Measurements from ENCODE around the gene SLC13A2. TPM values are rescaled to one million over a fixed set of nuclear protein-coding genes. Genes with fewer than 3 reads are reported as not detected.

Gene SLC13A2
- total and polyA plus RNA-seq, 2 of the 4 experiments (the other 2 are of a cell fraction), result not detected

GRCh38 chr17:28477928-28478327 is 4.5 kb downstream of the SLC13A2 start:
- Histone ChIP-seq H2AK5ac (ENCODE audit: low read depth, low read length) (no peak overlapping the region), H2BK120ac (ENCODE audit: low read depth, low read length) (no peak overlapping the region), H2AK9ac (replicated peaks; ENCODE audit: low read depth, low read length, poor library complexity) (no peak overlapping the region), H3K4ac (ENCODE audit: low read depth, low read length) (no peak overlapping the region), H2BK20ac (ENCODE audit: low read depth, low read length) (no peak overlapping the region), H4K5ac (ENCODE audit: low read depth, low read length) (no peak overlapping the region), H3K4me3 (ENCODE audit: insufficient read depth, low read depth, low read length) (no peak overlapping the region), H3K18ac (ENCODE audit: low read depth, low read length) (no peak overlapping the region), H3K14ac (replicated peaks; ENCODE audit: low read depth, low read length) (no peak overlapping the region), H3K9me1 (ENCODE audit: insufficient read depth, low read length) (no peaks in the 10 kb centered on the region), H3K27ac (ENCODE audit: insufficient read depth, low read length) (no peak overlapping the region), H3K56ac (ENCODE audit: extremely low read depth, insufficient read depth, low read length) (no peak overlapping the region), H2BK5ac (ENCODE audit: low read depth, low read length, poor library complexity, severe bottlenecking) (no peak overlapping the region), H3K4me2 (ENCODE audit: low read depth, low read length) (no peak overlapping the region), H3K79me1 (ENCODE audit: low read depth in 1 of 2, low read length in 2 of 2) (no peaks in the 10 kb centered on the region), H4K91ac (ENCODE audit: insufficient read depth, low read depth, low read length) (no peak overlapping the region), H3K9me3 (ENCODE audit: control insufficient read depth, insufficient read depth, low read length) (no peaks in the 10 kb centered on the region), H2AFZ (replicated peaks; ENCODE audit: low read length, poor library complexity) (no peak overlapping the region), H3K36me3 (ENCODE audit: control insufficient read depth, insufficient read depth, low read length) (no peaks in the 10 kb centered on the region), H2BK15ac (ENCODE audit: low read depth, low read length) (no peak overlapping the region), H3K4me1 (ENCODE audit: control insufficient read depth, insufficient read depth, low read length) (no peaks in the 10 kb centered on the region; the same call in 1 of the 2 replicates), H3K9ac (ENCODE audit: low read depth, low read length) (no peak overlapping the region), H4K8ac (ENCODE audit: low read depth in 2 of 2, low read length in 2 of 2) (no peak overlapping the region), H3K23ac (ENCODE audit: low read depth, low read length) (no peak overlapping the region), H3K27me3 (ENCODE audit: control insufficient read depth, insufficient read depth, low read length) (peaks cover 46% of the 10 kb centered on the region), H4K20me1 (ENCODE audit: insufficient read depth, low read length) (no peaks in the 10 kb centered on the region)
- in situ Hi-C loops (cut with MboI; ENCODE audit: low sequenced_read_pairs), result no loop called here
- no TSS peak for BruUV-seq (replicated peaks)
- ChIA-PET POLR2A (ENCODE audit: unreplicated experiment) (no interaction called here), CTCF (no interaction called here)
- WGBS, 2 experiments (ENCODE audit: extremely low coverage in 2 of 2, insufficient read length in 1 of 2), result 100% methylated on average over 1 of the region's 7 CpGs; no CpG with 5 or more reads in 1 of the 2 experiments
- DNase-seq (no peak), ATAC-seq (ENCODE audit: low read depth) (no peak)
- intact Hi-C loops (cut with micrococcal nuclease), result no loop called here
- dilution Hi-C loops (cut with HindIII; ENCODE audit: low sequenced_read_pairs, unreplicated experiment), result no loop called here
- TF ChIP-seq FOS (IDR thresholded peaks at IDR 0.05; ENCODE audit: low read depth, low read length) (no peak), SMC3 (IDR thresholded peaks at IDR 0.05; ENCODE audit: low read depth, low read length) (no peak), BHLHE40 (IDR thresholded peaks at IDR 0.05; ENCODE audit: low read depth, low read length) (no peak), RAD21 (IDR thresholded peaks at IDR 0.05; ENCODE audit: low read length) (no peak), MXI1 (IDR thresholded peaks at IDR 0.05; ENCODE audit: borderline replicate concordance, low read depth, low read length) (no peak)
